Stimulated activated CD8-positive, alpha-beta memory T cell treated with anti-CD3 and anti-CD28 coated beads, Interleukin-2, amount 100 ng/mL, for 1 hour (primary cell): ENCODE measurements around the gene STEAP1B.
"Not testable (repeated sequence)": the region's sequence is repeated elsewhere in the genome, so short reads cannot be mapped to it uniquely, and the experiment has no call there.

ENCODE experiments used
- DNase-seq, 2 donors: peaks; one replicate each; pipeline ENCODE4 v3.0.0-alpha.2; 2020; ENCODE audit warnings: low read depth in 2 of 2

The STEAP1B gene

DNA sequence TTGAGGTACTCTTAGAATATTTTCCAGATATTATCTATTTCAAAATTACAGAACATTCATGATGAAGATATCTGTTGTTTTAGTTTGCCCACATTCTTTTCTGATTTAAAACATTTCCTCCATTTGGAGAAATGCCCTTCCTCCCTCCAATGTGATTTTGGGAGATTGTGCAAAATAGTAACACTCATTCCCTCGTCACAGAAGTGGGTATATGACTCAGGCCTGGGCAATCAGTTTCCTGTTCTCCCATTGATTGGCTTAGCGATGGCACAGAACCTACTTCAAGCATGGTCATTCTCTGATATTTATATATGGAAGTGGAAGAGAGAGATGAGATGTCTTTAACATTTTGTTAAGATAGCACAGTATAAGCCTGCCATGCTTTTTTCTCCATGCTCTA is 3.1 kb downstream of the STEAP1B start:
- not testable (repeated sequence) for DNase-seq

DNA sequence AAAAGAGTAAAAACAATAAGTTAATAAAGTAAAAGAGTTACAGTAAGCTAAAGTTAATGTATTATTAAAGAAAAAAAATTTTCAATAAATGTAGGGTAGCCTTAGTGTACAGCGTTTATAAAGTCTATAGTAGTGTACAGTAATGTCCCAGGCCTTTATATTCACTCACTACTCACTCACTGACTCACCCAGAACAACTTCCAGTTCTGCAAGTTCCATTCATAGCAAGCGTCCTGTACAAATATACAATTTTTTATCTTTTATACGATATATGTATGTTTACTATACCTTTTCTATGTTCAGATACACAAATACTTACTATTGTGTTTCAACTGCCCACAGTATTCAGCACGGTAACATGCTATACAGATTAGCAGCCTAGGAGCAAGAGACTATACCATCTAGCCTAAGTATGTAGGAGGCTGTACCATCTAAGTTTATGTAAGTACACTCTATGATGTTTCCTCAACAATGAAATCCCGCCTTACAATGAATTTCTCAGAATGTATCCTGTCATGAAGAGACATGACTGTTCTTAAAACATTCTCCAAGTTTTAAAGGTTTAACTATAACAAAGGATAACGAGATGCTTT is 3.6 kb downstream of the STEAP1B start:
- not testable (repeated sequence) for DNase-seq

DNA sequence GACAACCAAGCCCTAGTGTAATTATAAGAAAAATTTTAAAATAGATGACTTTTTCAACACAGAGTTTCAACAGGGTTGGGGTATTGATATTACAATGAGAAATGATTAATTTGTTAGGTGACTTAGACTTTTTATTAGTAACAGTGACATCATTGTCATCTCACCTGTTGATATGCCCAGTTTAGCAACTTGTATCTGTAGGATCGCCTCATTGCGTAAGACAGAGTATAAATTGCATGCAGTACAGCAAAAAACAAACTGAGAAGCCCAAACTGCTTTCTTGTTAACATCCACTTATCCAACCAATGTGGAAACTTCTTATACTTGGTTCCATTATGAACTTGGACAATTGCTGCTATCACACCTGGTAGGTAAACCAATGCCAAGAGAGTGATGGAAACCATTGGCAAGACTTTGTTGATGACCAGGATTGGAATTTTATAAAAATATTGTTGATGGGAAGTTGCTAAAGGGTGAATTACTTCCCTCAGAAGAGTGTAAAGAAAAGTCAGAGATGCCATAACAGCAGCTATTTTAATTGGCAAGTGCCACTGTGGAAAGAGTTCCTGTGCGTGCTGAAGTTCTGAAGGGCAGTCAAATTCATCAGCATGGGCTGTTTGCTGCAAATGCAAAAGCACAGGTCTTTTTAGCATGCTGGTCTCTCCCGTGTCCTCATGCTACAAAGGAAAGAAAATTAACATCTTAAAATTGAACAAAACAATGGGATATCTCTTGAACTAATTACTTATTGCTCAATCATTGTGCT is 6.6 kb downstream of the STEAP1B start:
- not testable (repeated sequence) for DNase-seq

DNA sequence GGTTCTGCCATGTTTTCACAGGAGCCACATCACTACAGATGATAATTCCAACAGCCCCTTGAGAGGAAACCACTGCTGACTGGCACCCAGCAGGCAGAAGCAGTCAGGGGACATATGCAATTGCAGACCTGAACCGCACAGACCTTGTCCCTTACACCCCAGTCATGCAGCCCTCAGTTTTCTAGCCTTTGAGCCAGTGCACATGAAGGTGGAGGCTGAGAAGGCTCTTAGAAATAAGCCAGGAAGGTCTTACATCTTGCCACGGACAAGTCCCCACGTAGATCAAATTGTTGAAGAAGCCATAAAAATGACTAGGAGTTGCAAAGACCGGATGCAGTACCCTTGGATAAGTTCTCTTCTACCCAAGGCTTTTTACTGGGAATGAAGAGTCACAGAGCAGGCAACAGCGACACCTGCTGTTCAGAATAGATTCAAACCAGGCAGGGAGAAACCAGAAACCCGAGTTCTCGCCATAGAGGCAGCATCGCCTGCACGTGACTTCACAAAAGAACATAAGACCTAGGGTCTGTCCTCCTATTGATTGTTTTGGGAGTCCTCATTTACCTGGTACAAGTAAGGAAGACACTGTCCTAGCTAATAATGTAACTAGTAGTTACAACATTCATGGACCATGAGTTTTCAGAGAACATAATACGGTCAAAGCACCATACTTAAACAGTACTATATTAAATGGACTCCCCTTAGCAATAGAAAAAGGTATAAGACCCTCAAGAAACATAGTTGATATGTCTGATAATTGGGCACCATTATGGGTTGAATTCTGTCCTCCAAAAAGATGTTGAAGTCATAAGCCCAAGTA is 11.1 kb downstream of the STEAP1B start:
- peak; percentile 8 to 20 for DNase-seq

DNA sequence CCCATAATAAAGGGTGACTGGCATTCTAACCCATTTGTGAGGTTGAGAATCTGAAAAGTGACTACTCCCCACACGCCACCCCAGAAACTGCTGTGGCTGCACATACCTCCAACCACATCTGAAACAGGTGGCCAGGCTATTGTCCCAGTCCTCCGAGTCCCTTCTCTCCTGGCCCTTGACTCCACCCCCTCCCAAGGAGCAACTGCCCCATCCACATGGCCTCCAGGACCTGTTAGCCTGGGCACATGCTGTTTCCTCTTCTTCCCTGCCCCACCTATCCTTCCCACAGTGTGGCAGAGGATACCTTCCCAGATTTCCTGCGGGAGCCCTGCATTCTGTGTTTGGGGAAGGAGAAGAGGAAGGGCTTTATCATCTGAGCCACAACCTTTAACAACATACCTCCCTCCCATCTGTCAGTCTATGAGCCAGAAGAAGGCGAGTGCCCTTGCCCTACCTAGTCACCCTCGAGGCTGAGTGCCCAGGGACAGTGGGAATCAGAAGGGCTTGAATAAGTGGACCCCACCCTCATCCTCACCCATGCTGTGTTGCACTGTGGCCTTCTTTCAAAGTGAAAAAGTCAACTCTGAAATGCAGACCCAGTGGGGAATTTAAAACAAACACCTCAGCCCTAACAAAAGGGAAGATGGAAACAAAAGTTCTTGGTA is 11.9 kb downstream of the STEAP1B start:
- DNase-seq: no peak

DNA sequence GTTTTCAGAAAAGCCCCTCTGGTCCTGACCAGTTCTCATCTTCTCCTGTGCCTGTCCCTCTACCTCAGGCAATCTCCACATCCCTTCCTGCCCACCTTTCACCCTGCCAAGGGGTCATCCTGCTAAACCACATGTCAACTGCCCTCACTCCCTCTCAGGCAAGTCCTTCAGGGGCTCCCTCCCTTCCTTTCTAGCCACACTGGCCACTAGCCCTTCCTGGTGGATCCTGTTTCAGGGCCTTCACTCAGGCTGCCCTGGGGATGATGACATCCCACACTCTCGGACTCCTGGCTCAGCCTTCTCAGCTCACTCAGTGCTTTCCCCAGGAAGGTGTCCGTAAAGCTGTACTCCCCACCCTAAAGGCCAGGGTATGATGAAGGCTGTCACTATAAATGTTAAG is 13.4 kb downstream of the STEAP1B start:
- no peak for DNase-seq

DNA sequence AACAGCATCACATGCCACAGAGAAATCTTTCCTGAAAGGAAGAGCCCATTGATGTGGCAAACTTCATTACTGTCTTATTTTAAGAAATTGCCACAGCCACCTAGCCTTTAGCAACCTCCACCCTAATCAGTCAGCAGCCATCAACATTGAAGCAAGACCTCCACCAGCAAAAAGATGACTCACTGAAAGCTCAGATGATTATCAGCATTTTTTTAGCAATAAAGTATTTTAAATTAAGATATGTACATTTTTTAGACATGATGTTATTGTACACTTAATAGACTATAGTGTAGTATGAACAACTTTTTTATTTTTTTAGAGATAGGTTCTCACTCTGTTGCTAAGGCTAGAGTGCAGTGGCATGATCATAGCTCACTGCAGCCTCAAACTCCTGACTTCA is 14.8 kb downstream of the STEAP1B start:
- DNase-seq: no peak

DNA sequence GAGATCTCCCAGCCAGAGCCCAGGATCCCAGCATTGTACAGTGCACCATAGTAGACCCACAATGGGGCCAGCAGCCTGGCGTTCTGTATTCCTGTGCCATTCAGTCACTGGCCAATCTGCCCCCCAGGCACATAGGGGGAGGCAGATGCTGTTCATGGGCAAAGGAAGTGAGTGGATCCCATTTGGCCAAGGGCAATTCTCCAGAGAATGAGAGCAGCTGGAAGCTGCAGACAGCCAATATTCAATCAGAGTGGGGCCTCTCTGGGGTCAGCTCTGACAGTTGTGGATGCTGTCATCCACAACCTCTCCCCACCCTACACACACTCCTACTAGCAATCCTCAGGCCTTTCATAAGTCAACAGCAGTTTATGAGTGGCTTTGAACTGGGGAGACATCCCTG is 17.5 kb downstream of the STEAP1B start:
- no peak for DNase-seq

DNA sequence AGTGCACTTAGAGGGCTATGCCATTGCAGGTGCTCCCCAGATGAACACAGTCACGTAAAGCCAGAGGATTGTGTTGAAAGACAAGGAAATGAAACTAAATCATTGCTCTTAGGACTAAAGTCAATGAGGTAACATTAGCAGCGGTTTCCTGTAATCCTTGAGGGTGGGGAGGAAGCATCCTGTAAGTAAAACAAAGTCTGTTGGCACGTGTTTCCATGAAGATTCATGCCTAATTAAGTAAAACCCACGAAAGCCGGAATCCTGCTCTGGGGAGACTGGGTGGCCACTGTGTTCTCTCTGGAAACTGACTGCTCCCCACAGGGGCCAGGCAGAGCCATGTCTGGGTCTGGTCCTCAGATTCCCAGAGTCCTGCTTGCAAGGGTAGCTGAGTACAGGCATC is 18.3 kb downstream of the STEAP1B start:
- no peak for DNase-seq

DNA sequence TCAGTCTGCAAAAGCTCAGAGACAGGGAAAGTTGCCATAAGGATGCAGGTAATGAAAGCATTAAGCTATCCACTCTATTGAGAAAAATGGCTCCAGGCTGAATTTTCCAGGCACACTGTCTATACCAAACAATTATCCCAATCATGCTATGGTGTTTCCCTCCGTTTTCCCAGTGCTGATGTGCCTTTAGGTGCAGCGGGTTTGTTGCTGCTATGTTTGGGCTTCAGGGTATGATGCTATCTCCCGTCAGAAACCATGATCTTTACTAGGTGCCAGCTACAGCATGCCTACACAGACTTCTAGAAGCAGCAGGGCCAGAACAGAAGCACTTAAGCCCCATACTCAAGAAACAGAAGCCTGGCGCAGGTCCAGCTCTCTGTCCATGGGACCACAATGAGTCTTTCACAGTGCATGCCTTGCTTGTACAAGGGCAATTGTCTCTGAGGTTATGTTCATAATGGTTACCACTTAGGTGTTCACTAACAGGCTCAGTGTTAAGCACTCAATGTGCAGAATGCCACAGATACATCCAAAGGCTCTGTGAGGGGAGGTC is 19.4 kb downstream of the STEAP1B start:
- DNase-seq: no peak

DNA sequence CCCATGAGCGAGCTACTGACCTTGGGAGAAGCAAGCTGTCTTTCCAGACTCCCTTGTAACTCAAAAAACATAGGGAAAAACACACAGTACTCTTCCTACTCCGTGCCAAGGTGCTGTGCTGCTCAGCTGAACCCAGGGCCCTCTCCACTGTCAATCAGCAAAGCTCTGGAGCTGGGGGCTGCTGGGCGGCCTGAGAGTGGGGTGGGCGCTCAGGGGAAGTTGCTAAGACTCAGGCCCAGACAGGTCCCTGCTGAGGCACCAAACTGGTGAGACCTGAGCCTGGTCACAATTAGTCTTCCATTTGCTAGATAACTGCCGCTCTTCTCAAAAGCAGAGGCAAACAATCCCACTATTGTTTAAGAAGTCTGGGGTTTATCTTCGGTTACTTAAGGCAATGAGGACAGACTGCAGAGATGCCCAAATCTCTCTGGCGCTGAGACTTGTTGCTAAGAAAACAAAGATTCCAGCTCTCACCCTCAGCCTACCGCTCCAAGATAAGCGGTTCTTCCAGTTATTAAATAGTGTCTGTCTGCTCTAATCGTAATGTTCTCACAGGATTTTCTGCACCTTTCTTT is 22.0 kb downstream of the STEAP1B start:
- no peak for DNase-seq

DNA sequence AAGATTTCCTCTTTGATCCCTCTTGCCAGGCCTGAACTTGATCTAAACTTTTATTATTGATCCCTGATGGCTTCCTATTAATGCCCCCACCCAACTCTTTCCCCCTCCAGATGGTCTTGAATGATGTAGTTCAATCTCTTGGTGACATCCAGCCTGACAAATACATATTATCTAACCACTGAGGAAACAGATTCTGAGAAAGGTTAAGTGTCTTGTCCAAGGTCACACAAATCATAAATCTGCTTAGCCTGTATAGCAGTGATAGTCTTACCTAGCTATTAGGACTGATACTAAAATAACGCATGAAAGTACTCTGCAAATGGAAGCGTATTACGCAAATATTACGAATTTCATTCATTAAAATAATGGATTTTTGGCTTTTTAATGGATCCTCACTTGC is 22.7 kb downstream of the STEAP1B start:
- DNase-seq: no peak

DNA sequence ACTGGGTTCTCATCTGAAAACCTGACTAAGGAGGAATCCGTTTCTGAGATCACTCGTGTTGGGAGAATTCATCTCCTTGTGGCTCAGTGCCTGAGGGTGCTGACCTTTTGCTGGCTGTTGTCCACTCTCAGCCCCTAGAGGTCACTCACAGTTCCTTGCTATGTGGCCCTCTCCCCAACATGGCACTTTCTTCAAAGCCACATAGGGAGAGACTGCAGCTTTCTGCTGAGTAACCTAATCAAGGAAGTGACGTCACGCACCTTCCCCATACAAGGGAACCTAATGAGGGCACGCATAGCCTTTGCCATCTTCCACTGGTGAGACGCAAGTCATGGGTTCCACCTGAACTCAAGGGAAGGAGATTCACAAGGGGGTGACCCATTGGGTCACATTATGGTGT is 23.2 kb downstream of the STEAP1B start:
- no peak for DNase-seq

DNA sequence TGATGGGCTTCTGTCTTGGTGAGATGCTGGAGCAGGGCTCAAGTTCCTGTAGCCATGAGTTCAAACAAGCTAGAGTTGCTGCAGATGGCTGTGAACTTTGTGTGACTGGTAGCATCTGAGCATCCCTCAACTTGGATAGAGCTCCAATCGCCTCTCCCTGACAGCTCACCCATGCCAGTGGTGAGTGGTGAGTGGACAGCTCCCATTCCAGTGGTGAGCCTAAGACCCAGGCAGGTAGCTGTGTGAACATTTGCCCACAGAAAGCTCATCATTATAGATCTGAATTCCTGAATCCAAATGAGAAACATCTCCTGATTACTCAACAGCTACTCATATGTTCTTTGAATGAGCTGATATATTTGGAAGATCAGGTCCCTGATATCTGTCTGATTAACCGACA is 25.3 kb downstream of the STEAP1B start:
- DNase-seq: no peak

DNA sequence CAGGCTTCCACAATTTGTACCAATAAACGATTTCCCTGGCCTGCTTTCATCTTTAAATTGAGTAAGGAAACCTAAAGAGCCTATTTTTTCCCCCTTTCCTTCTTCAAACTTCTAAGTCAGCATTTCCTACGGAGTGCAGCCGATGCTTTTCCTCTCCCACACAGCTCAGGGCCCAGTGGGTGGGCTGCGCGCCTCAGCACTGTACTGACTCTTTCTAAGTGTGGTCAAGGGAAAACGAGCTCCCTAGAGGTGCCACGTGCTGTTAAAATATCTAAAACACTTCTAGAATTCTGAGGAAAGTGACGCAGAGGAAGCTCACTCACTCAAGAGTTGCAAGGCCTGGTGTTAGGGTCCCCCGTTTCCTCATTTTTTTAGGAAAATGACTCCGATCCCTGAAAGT is 29.0 kb downstream of the STEAP1B start:
- no peak for DNase-seq

DNA sequence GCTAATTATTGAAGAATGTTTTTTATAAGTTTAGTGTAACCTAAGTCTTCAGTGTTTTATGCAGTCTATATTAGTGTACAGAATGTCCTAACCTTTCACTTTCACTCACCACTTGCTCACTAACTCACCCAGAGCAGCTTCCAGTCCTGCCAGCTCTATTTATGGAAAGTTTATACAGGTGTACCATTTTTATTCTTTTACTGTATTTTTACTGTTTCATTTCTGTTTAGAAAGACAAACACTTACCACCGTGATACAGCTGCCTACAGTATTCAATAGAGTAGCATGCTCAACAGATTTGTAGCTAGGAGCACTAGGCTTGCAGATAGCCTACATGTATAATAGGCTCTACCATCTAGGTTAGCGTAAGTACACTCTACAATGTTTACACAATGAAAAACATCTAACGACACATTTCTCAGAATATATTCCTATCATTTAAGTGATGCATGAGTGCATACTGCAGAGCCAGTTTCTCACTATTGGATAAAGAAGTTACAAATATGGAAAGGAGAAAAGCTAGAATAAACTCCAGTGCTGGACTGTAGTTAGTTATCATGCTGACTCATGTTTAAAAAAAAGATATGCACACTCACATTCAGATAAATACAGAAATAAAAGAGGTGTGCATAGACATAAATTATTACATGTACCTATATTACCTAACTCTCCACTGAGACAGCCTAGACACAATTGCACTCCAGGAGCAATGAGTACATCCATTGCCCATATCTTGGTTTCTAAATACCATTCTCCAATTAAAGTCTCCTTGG is 30.4 kb downstream of the STEAP1B start:
- no peak for DNase-seq

DNA sequence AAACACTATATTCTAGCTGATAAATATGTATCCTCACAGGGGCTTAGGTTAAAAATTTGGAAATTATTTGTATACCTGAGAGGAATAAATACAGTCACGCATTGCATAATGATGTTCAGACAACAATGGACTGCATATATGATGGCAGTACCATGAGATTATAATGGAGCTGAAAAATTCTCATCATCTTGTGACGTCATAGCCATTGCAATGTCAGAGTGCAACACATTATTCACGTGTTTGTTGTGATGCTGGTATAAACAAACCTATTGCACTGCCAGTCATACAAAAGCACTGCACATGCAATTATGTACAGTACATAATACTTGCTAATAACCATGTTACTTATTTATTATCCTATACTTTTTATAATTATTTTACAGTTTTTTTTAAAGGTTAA is 31.4 kb downstream of the STEAP1B start:
- no peak for DNase-seq

DNA sequence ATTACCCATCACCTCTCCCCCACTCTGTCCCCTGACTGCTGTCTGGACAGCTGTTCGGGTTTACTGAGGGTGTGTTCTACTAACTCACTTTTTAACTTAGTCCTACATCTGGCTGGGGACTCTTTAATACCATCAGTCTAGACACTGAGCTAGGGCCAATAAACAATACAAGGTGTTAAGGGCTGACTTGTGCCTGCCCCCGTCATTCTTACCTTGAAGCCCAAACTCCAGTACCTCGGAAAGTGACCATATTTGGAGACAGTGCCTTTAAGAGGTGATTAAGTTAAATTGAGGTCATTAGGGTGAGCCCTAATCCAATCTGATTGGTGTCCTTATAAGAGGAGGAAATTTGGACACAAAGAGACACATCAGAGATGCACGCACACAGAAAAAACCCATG is 35.7 kb downstream of the STEAP1B start:
- no peak for DNase-seq

DNA sequence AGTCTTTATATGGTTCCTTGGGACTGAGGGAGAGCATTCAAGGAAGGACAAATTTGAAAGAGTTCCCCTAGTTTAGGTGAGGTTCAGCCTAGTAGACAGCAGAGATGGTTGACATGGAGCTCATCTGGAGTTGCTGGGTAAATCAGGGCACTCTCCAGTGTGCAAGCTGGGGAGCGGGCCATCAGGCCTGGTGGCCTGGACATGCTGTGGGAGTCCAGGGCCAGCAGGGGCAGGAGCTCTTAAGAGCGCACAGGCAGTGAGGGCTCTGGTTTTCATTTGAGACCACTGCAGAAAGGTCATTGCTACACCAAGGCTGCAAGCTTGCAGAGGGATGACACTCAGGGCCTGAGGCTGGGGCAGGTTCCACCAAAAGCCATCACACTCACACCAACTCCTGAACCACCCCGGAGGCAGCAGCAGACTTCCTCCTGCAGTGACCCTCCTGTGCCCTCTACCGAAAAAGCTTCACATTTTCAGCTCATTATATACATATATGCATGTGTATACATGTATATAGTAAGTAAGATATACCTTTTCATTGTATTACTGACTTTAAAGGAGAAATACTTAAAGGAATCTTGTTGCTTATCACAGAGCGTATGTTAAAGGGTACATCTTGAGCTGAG is 39.5 kb downstream of the STEAP1B start:
- no peak for DNase-seq

DNA sequence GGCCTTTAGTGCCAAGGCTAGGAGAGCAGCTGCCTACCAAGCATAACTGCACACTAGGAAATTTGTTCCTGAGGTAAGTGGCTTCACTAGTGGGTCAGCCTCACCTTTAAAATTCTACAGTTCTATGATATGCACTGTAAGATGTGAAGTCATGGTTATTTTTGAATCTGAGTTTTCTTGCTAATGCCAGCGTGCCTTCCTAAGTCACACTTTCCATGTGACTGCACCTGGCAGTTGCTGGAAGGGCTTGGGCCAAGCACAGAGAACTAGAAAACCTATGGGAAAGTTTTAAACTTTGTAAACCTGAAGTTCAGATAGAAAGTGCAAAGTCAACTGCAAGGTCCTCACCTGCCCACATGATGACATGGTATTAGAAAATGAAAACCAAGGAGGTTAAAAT is 42.5 kb downstream of the STEAP1B start:
- no peak for DNase-seq
